SU-DHL-6 (cell line): Measurements from ENCODE around the gene SH3GL1.

Source experiments
- H2AFZ ChIP-seq: fragments of 200-600 bp; sonication (generic); 2 replicates; pipeline ENCODE4 v1.6.1; 2014; ENCODE audit warnings: low read depth, mild to moderate bottlenecking, moderate library complexity, mixed read lengths, antibody characterized with exemption, low read length; ENCODE audit not compliant: severe bottlenecking
- H3F3A ChIP-seq: fragments of 200-600 bp; shearing (Covaris generic); 2 replicates; pipeline ENCODE4 v1.6.0; 2016; ENCODE audit warnings: antibody characterized with exemption, mild to moderate bottlenecking; ENCODE audit not compliant: insufficient read depth
- H3K27ac ChIP-seq: fragments of 200-600 bp; sonication (generic); 2 replicates; pipeline ENCODE4 v1.5.1; 2016; ENCODE audit warnings: low read depth, mild to moderate bottlenecking, low read length, moderate library complexity, mixed read lengths
- H3K27me3 ChIP-seq: fragments of 200-600 bp; sonication (generic), shearing (Covaris generic); 2 replicates; pipeline ENCODE4 v1.6.0; 2014; ENCODE audit warnings: mild to moderate bottlenecking, low read length
- H3K36me3 ChIP-seq: fragments of 200-600 bp; sonication (generic); 2 replicates; pipeline ENCODE4 v1.6.1; 2014; ENCODE audit warnings: mild to moderate bottlenecking, low read length, mixed read lengths
- H3K4me2 ChIP-seq: fragments of 300-600, 200-600 bp; shearing (Covaris generic), sonication (generic); 2 replicates; pipeline ENCODE4 v1.6.0; 2014; ENCODE audit warnings: low read length, low read depth, mild to moderate bottlenecking; ENCODE audit not compliant: poor library complexity, severe bottlenecking
- H3K4me3 ChIP-seq: fragments of 200-600 bp; sonication (generic); 2 replicates; pipeline ENCODE4 v1.5.1; 2014; ENCODE audit warnings: antibody characterized with exemption, low read length, mild to moderate bottlenecking, mixed read lengths; ENCODE audit not compliant: insufficient read depth, poor library complexity, severe bottlenecking
- H3K79me2 ChIP-seq: fragments of 200-600 bp; sonication (generic); 2 replicates; pipeline ENCODE4 v1.6.1; 2014; ENCODE audit warnings: mild to moderate bottlenecking, low read length, moderate library complexity; ENCODE audit not compliant: insufficient read depth
- H3K9ac ChIP-seq: fragments of 200-600 bp; sonication (generic); 2 replicates; pipeline ENCODE4 v1.7.0; 2014; ENCODE audit warnings: mild to moderate bottlenecking, low read length
- H3K9me2 ChIP-seq: fragments of 200-600 bp; sonication (generic); replicated peaks from 2 replicates; pipeline ENCODE4 v1.6.1; 2014; ENCODE audit warnings: low read length; ENCODE audit not compliant: insufficient read depth
- H3K9me3 ChIP-seq: fragments of 200-600 bp; sonication (generic); 2 replicates; pipeline ENCODE4 v1.6.1; 2014; ENCODE audit warnings: low read length, mixed read lengths; ENCODE audit not compliant: insufficient read depth
- H4K20me1 ChIP-seq: fragments of 200-600 bp; sonication (generic); 2 replicates; pipeline ENCODE4 v1.6.1; 2014; ENCODE audit warnings: low read depth, mild to moderate bottlenecking, antibody characterized with exemption, low read length, moderate library complexity, mixed read lengths
- EZH2phosphoT487 ChIP-seq: fragments of 200-600 bp; sonication (generic), shearing (Covaris generic); conservative IDR thresholded peaks from 2 replicates; pipeline ENCODE4 v1.6.1; 2018; ENCODE audit warnings: mild to moderate bottlenecking, antibody characterized with exemption, low read length, moderate library complexity, mixed read lengths
- TF ChIP-seq, protein P1 (sequence below): fragments of 200-600 bp; sonication (generic); IDR thresholded peaks from one replicate; pipeline ENCODE4 v1.5.1; 2017; ENCODE audit warnings: antibody characterized with exemption, mild to moderate bottlenecking, low read length, moderate library complexity; ENCODE audit not compliant: insufficient read depth, poor library complexity, severe bottlenecking

The SH3GL1 gene

DNA sequence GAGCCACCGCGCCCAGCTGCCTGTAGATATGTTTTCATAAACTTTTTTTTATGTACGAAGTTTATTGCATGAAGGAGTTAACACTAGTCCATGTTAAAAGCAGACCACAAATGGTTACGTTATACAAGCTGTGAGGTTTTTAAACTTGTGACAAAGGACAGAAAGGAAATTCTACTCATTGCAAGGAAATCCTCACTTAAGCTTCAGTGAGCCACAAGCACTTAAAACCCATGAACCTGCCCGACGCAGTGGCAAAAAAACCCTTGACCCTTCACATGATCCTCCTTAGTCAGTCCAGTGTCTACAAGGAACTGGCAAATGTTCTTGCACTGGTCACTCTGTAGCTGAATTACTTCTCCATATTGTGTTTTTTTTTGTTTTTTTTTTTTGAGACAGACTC lies 52.8 kb downstream of the SH3GL1 start:
- Histone ChIP-seq H3K79me2 (no peaks in the 10 kb centered on the region), H3K4me2 (no peak overlapping the region), H3K27ac (no peak overlapping the region), H3F3A (no peaks in the 10 kb centered on the region), H3K4me3 (no peak overlapping the region), H4K20me1 (no peaks in the 10 kb centered on the region), H3K9me3 (no peaks in the 10 kb centered on the region), H3K9me2 (no peaks in the 10 kb centered on the region), H3K27me3 (no peaks in the 10 kb centered on the region), H3K9ac (no peak overlapping the region), H3K36me3 (no peaks in the 10 kb centered on the region), H2AFZ (no peak overlapping the region)
- no peak for TF ChIP-seq EZH2phosphoT487
- TF ChIP-seq, protein P1, sequence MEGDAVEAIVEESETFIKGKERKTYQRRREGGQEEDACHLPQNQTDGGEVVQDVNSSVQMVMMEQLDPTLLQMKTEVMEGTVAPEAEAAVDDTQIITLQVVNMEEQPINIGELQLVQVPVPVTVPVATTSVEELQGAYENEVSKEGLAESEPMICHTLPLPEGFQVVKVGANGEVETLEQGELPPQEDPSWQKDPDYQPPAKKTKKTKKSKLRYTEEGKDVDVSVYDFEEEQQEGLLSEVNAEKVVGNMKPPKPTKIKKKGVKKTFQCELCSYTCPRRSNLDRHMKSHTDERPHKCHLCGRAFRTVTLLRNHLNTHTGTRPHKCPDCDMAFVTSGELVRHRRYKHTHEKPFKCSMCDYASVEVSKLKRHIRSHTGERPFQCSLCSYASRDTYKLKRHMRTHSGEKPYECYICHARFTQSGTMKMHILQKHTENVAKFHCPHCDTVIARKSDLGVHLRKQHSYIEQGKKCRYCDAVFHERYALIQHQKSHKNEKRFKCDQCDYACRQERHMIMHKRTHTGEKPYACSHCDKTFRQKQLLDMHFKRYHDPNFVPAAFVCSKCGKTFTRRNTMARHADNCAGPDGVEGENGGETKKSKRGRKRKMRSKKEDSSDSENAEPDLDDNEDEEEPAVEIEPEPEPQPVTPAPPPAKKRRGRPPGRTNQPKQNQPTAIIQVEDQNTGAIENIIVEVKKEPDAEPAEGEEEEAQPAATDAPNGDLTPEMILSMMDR = no peak

DNA sequence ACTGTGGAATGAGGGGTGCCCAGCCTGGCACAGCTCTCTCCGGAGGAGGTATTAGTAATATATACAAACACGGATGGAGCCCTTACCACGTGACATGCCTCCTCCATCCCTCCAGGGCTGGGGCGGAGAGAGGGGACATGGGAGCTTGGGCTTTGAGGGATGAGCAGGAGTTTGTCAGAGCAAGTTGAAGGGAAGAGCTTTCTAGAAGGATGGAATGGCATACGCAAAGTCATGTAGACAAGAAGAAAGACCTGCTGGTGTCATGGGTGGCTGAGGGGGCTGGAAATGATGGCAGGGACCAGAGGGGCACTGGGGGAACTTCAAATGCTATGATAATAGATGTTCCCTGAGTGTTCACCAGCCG lies 54.3 kb downstream of the SH3GL1 start:
- Histone ChIP-seq H3F3A (0 out of 2 replicates have a peak, but pooled peaks cover 2% of the 10 kb centered on the region), H4K20me1 (no peaks in the 10 kb centered on the region)

GRCh38 chr19:4345342-4346019 lies 54.9 kb downstream of the SH3GL1 start:
- no peaks in the 10 kb centered on the region for H3K9me2 ChIP-seq
- no peaks in the 10 kb centered on the region for H4K20me1 ChIP-seq
- no peak for TF ChIP-seq EZH2phosphoT487
- TF ChIP-seq, protein P1 = no peak
- 0 out of 2 replicates have a peak, but pooled peaks cover 2% of the 10 kb centered on the region for H3F3A ChIP-seq
- H3K4me3 ChIP-seq = no peak overlapping the region
- no peak overlapping the region for H3K4me2 ChIP-seq
- no peak overlapping the region for H3K27ac ChIP-seq
- no peaks in the 10 kb centered on the region for H3K9me3 ChIP-seq
- no peaks in the 10 kb centered on the region for H3K36me3 ChIP-seq
- H2AFZ ChIP-seq = no peak overlapping the region
- no peaks in the 10 kb centered on the region for H3K79me2 ChIP-seq
- no peaks in the 10 kb centered on the region for H3K27me3 ChIP-seq
- no peak overlapping the region for H3K9ac ChIP-seq

More for the DNA sequence above, 54.3 kb downstream of the SH3GL1 start:
- Histone ChIP-seq H3K27me3 (no peaks in the 10 kb centered on the region), H3K27ac (no peak overlapping the region), H3K79me2 (no peaks in the 10 kb centered on the region), H3K4me3 (no peak overlapping the region), H3K9ac (no peak overlapping the region), H3K36me3 (no peaks in the 10 kb centered on the region), H3K4me2 (no peak overlapping the region), H2AFZ (no peak overlapping the region), H3K9me3 (no peaks in the 10 kb centered on the region), H3K9me2 (no peaks in the 10 kb centered on the region)
- no peak for TF ChIP-seq EZH2phosphoT487
- TF ChIP-seq, protein P1 = no peak
